Measurements from ENCODE around the gene CELF2.

CELF2 gene

GRCh38 chr10:11107948-11108347 is 90.3 kb downstream of the CELF2 start (continued):
- TF ChIP-seq, protein P1, sequence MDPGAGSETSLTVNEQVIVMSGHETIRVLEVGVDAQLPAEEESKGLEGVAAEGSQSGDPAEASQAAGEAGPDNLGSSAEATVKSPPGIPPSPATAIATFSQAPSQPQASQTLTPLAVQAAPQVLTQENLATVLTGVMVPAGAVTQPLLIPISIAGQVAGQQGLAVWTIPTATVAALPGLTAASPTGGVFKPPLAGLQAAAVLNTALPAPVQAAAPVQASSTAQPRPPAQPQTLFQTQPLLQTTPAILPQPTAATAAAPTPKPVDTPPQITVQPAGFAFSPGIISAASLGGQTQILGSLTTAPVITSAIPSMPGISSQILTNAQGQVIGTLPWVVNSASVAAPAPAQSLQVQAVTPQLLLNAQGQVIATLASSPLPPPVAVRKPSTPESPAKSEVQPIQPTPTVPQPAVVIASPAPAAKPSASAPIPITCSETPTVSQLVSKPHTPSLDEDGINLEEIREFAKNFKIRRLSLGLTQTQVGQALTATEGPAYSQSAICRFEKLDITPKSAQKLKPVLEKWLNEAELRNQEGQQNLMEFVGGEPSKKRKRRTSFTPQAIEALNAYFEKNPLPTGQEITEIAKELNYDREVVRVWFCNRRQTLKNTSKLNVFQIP (CRISPR knock-in tag; IDR thresholded peaks at IDR 0.05; ENCODE audit: borderline replicate concordance, low read depth) = no peak
- TF ChIP-seq RARB (CRISPR knock-in tag; IDR thresholded peaks at IDR 0.05) (no peak), PPARA (CRISPR knock-in tag; IDR thresholded peaks at IDR 0.05; ENCODE audit: borderline replicate concordance) (no peak), ZFP3 (CRISPR knock-in tag; IDR thresholded peaks at IDR 0.05) (no peak), TOX (CRISPR knock-in tag; IDR thresholded peaks at IDR 0.05; ENCODE audit: borderline replicate concordance) (no peak), ARNTL (CRISPR knock-in tag; IDR thresholded peaks at IDR 0.05; ENCODE audit: borderline replicate concordance, low read depth) (no peak), ZNF565 (CRISPR knock-in tag; conservative IDR thresholded peaks at IDR 0.05; ENCODE audit: low read depth) (no peak)

DNA sequence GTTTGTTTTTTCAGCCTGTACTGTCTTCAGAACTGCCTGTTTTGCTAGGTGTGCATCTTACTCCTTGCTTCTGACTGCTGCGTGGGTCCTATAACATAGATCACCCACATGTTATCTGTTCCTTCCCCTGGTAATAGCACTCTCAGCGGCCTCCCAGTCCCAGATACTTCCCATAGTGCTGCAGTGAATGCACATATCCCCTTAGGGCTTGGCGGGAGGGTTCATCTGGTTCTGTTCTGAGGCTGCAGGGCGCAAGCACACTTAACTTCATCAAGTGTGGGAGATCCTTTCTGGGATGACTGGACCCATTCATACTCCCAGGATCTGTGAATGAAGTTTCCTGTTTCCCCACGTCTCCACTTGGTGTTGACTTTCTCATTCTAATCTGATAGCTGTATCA is 90.7 kb downstream of the CELF2 start:
- no peak for TF ChIP-seq ARNTL (CRISPR knock-in tag; IDR thresholded peaks at IDR 0.05; ENCODE audit: borderline replicate concordance, low read depth)
- no peak for TF ChIP-seq TOX (CRISPR knock-in tag; IDR thresholded peaks at IDR 0.05; ENCODE audit: borderline replicate concordance)
- TF ChIP-seq CSDC2 (CRISPR knock-in tag; IDR thresholded peaks at IDR 0.05) = no peak
- no peak for TF ChIP-seq ZFP3 (CRISPR knock-in tag; IDR thresholded peaks at IDR 0.05)
- no peak for TF ChIP-seq TCF4 (CRISPR knock-in tag; IDR thresholded peaks at IDR 0.05; ENCODE audit: borderline replicate concordance)
- no peak for TF ChIP-seq ZNF70 (CRISPR knock-in tag; IDR thresholded peaks at IDR 0.05)
- TF ChIP-seq CREB5 (CRISPR knock-in tag; IDR thresholded peaks at IDR 0.05; ENCODE audit: low read depth) = no peak
- no peak for TF ChIP-seq ISL1 (CRISPR knock-in tag; IDR thresholded peaks at IDR 0.05)
- ATAC-seq = no peak

DNA sequence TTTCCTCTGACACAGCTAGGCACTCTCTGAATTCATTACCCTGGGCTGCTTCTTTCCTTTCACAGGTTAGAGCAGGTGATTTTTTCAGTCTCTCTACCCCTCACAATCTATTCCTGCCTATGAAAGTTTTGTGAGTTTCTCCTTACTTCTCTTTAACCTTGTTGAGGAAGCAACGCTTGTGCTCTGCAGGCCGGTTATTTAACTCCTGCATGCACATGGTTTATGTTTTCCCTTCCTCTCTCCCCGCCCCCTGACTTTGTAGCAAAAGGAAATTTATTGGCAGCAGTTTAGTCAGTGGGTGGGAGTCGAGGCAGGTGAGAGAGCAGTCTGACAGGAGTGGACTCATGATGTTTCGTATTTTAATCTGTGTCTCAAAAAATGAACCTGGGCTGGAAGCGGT is 91.9 kb downstream of the CELF2 start:
- TF ChIP-seq CREB5 (CRISPR knock-in tag; IDR thresholded peaks at IDR 0.05; ENCODE audit: low read depth) (no peak), ZNF70 (CRISPR knock-in tag; IDR thresholded peaks at IDR 0.05) (no peak), ZNF8 (CRISPR knock-in tag; IDR thresholded peaks at IDR 0.05) (no peak), ESRRG (CRISPR knock-in tag; IDR thresholded peaks at IDR 0.05) (no peak), OSR1 (CRISPR knock-in tag; IDR thresholded peaks at IDR 0.05) (no peak), CSRNP3 (CRISPR knock-in tag; IDR thresholded peaks at IDR 0.05) (no peak), PATZ1 (CRISPR knock-in tag; IDR thresholded peaks at IDR 0.05; ENCODE audit: borderline replicate concordance) (no peak), ISL1 (CRISPR knock-in tag; IDR thresholded peaks at IDR 0.05) (no peak)
- TF ChIP-seq, protein P2, sequence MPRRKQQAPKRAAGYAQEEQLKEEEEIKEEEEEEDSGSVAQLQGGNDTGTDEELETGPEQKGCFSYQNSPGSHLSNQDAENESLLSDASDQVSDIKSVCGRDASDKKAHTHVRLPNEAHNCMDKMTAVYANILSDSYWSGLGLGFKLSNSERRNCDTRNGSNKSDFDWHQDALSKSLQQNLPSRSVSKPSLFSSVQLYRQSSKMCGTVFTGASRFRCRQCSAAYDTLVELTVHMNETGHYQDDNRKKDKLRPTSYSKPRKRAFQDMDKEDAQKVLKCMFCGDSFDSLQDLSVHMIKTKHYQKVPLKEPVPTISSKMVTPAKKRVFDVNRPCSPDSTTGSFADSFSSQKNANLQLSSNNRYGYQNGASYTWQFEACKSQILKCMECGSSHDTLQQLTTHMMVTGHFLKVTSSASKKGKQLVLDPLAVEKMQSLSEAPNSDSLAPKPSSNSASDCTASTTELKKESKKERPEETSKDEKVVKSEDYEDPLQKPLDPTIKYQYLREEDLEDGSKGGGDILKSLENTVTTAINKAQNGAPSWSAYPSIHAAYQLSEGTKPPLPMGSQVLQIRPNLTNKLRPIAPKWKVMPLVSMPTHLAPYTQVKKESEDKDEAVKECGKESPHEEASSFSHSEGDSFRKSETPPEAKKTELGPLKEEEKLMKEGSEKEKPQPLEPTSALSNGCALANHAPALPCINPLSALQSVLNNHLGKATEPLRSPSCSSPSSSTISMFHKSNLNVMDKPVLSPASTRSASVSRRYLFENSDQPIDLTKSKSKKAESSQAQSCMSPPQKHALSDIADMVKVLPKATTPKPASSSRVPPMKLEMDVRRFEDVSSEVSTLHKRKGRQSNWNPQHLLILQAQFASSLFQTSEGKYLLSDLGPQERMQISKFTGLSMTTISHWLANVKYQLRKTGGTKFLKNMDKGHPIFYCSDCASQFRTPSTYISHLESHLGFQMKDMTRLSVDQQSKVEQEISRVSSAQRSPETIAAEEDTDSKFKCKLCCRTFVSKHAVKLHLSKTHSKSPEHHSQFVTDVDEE (CRISPR knock-in tag; IDR thresholded peaks at IDR 0.05) = no peak
- no peak for ATAC-seq

Measured in SK-N-SH treated with all-trans-retinoic acid at 6 μM for 48 hours (cell line).